Measurements from ENCODE around the gene FLOT2.
"Not testable (repeated sequence)": the region's sequence is repeated elsewhere in the genome, so short reads cannot be mapped to it uniquely, and the experiment has no call there.

The FLOT2 gene

DNA sequence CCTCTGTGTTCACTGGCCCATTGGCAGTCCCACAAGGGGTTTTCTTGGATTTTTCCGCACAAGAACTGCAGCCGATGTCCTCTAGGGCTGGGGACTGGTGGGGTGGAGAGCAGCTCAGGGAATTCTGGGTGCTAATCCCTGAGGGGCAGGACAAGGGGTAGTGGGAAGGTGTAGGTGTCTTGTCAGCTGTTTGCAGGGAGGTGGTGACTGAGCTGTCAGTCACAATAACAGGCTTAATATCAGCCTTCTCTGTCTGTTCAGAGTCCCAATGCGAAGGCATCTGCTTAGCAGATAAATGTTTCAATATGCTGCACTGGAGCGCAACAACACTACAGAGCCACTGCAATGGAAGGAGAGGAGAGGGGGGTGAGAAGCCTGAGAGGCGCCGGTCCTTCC, 15.4 kb upstream of the FLOT2 start:
- DNase-seq, result no peak

DNA sequence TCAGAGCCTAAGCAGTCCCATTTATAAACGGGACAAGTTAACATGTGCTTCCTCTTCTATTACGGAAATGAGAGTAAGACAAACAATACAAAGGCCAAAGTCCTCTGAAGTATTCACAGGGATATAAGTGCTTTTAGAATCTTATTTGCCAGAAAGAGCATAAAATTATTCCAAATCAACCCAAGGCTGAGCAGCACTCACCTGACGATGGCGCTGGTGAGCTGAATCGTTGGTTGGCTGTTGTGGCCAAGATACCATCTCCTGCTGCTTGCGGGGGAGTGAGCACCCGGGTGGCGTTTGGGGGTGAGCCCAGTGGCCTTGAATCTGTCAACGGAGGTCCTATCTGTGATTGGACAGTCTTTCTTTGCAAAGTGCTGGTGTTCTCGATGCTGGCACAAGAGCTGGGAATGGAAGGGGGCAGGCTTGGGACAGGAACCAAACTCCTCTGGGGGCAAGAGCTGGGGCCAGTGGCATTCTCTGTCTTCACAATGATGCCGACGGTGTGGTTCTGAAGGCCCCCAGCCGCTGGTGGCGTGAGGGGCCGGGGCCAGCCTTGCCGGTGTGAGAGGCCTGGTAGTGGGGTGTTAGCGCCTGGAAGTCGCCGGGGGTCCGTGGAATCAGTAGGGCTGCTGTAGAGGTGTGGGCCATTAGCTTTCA, 14.9 kb upstream of the FLOT2 start:
- DNase-seq, result no peak

DNA sequence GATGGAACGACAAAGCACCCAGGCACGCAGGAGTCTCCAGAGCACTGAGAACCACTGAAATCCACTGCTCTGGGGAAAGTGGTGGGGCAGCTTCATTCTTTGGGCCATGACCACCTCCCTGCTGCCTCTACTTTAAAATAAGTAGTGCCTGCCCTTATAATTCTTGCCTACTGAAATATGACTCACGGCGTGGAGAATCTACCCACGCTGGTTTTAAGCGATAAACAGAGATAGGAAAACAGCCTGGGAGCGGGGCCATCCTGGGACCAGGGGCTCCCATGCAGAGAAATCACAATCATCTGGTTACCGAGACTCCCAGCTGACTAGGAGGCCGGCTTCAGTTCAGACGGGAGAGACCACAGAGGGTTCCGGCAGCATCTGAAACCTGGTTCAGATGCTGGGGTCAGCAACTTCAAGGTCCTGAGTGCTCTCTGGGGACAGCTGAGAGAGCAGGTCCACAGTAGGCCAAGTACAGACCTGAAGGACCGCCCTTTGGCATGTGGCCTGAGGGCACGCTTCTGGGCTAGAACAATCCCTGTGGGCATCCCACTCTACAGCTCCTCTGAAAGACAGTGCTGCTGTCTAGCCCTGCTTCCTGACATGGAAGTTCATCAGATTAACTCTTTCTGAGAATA, 14.0 kb upstream of the FLOT2 start:
- no peak for DNase-seq

DNA sequence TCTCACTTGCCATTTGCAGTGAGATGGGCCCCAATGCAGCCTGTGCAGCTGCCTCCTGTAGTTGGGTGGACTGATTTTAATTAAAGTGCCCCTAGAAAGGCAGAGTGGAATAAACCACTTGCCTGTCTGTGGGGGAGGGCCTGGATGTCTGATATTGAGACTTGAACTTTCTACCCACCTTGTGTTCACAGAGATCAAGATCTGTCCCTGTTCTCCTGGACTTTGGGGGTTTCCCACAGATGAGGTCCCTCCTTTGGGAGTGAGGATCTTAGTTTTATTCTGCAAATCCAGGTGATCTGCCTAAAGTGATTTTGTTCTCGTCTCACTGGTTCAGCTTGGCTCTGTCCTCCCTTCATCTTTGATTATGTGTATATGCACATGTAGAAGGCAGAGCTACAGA, 13.0 kb upstream of the FLOT2 start:
- no peak for DNase-seq

DNA sequence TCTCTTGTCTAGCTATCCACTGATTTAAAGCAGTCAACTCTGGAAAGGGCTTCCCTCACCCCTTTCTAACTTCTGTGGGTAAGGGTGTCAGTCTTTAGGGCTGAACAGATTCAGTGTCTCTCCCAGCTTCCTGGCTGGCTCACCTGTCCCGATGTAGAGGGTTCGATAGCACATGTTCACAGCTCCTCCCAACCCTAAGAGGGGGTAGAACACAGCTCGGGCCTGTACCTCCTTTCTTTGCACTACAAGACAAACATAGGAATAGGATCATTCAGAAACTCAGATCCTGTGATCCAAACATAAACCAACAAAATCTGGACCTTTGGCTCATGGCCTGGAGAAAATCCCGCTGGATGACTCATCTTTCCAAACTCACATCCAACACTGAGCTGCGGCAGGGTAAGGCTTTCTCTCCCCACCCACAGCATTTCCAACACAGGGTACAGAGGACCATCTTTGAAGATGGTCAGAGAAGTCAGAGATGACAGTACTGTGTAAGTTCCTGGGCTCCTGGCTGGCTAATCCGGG, 11.2 kb upstream of the FLOT2 start:
- no peak for DNase-seq

DNA sequence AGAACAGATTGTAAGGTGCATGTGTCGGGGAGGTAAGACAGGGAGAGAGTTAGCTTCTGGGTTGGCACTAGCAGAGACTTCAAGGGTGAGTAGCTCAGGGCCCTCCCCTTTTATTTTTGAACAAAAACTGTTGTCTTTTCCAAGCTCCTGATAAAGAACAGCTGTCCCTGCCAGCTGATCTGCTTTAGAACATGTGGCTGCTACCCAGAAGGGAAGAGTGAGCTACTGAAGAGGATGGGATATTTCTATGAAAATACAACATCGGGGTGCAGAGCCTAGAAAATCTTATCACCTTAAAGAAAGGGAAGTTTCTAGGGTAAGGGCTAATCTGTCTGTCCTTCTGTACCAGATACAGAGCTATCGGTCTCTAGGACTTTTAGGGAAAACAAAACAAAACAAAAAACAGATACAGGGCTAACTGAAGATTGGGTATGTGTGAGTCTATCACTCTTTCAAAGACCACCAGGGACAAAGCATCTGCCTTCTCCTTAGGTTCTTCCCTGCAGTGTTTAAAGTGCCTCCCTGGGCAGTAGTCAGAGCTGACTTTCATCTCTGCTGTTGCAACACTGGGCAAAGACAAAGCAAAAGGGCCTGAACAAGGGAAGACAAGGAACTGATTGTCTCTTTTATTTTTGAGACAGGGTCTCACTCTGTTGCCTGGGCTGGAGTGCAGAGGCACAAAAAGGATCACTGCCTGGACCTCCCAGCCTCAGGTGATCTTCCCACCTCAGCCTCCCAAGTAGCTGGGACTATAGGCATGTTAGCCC, 10.4 kb upstream of the FLOT2 start:
- DNase-seq, result no peak

DNA sequence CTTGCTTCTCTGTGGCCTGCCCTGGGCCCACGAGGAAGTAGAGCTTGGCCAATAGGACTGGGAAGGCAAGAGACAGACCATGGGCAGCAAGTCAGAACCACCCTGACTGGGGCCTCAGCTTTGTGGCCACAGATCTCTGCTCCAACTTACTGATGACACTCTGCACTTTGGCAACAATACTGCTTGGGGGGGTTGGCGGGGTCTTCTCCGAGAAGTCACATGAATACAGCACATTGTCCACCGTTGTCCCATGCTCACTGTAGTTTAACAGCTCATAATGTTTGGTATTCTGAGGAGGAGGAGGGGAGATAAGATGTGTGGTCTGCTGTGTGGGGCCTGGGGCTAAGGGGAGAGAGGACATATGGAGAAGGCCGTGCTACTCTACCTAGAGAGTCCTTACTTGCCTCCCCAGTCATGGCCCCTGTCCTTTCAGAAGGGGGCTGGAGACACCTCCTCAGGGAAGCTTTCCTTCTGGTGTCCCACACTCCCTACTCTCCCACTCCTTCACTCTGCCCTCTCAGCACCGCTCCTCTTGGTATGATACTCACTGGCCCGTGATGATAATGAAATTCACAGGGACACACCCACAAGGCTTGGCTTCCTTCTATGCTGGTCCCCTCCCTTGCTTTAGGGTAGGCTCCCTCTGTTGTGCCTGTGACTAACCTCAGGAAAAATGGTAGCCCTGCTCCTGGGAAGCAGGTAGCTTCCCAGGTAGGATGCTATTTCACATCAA, 9.3 kb upstream of the FLOT2 start:
- DNase-seq, result no peak

DNA sequence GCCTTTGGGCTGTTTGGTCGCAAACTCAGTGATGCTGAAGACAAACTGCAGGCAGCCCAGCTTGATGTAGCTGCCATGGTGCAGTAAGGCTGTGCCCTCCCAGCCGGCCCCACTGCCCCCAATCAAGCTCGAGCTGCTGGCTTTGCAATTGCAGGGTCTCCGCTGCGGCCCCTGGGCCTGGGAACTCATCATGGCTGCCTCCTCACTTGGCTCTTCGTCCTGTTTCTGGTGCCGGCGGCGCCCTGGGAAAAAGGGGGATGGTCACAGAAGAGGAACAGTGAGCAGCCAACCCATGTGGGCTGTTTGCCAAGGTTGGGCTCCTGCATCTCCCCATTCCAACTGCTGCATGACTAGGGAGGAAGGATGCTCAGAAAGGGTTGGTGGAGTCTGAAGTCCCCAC, 8.7 kb upstream of the FLOT2 start:
- no peak for DNase-seq

DNA sequence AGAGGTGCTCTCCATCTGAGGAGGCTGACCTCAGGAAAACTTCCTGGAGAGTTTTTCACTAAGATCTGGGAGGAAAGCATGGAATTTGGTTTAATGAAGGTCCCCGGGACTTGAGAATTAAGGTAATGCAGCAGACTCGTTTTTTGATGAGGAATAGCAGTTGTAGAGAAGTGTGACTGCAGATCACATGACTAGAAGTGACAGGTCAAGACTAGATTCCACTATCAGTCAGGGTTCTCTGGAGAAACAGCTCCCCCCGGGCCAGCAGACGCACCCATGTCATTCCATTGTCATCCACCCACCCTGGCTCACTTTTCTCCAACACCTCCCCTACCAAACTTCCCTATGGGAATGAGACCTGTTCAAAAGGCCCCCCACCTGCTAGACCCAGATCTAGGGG, 7.3 kb upstream of the FLOT2 start:
- no peak for DNase-seq

DNA sequence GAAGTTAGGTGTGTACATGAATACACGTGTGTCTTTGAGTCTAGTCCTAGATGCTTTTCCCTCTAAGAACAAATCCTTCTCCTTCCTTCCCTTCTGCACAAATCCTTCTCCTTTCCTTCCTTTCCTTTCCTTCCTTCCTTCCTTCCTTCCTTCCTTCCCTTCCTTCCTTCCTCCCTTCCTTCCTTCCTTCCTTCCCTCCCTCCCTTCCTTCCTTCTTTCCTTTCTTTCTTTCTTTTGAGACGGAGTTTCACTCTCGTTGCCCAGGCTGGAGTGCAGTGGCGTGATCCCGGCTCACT, 6.0 kb upstream of the FLOT2 start:
- not testable (repeated sequence) for DNase-seq

DNA sequence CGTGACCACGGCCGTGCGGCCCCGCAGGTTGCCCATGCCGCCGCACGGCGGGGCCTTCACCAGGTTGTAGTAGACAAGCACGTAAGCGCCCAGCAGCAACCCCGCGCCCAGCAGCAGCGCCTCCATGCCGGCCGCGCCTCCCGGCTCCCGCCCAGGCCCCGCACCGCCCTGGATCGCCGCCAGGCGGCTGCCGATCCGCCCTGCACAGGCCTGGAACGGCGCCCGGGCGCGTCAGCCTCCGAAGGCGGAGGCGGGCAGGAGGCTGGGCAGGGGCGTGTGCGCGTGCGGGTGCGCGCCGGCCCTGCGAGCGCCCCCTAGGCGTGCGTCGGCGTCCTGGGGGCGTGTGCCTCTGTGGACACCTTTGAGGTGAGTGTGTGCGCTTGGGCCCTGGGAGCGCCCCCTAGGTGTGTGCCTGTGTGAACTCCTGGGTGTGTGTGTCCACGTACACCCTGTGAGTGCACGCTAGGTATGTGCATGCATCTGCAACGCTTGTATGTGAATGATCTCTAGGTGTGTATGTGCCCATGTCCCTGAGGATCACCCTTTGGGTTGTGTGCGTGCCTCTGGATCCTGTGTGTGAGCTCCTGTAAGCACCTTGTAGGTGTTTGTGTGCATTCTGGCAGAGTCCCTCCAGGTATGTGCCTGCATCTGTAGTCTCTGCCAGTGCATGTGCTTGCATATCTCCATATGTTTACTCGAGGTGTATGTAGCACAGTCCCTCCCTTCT, 5.4 kb upstream of the FLOT2 start, which contains the start of gene DHRS13:
TSS of gene DHRS13 (minus strand) at position 261 of the 727 bp plus-strand sequence. CDS start at position 126, 135 bp downstream.
- DNase-seq, result peak; percentile 80

DNA sequence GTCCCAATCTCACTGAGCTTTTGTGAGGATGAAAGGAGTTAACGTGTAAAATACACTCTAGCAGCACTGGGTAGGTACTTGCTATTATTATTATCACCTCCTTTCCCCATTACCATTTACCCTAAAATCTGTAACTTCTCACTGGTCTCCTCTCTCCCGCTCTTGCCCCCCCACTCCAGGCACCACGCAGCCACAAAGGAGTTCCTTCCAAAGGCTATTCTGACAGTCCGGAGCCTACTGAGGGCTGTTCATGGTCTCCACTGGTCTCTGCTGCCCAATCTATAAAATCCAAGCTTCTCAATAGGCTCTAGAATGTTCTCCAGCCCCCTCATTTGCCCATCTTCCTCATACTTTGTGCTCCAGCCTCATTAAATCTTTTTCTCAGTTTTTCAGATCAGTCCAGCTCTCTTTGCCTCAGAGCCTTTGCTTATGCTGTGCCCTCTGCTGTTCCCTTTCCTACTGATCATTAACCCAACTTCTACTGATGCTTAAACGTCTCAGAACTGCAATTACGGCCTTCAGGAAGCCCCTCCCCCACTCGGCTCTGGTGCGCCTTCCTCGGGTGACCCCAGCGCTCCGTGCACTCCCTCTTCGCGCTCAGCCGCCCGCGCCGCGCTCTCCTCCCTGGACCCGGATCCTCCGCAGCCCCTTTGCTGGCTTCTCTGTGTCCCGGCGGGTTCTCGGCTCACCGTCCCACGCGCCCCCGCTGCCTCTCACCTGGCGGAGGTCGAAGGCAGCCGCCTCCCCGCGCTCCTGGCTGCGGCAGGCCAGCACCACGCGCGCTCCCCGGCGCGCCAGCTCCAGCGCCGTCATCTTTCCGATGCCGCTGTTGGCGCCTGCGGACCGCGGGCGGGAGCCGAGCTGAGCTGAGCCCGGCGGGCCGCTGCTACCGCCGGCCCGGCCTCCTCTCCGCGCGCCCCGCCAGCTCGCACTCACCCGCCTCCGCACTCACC, 4.6 kb upstream of the FLOT2 start:
- DNase-seq, result peak; percentile 32

DNA sequence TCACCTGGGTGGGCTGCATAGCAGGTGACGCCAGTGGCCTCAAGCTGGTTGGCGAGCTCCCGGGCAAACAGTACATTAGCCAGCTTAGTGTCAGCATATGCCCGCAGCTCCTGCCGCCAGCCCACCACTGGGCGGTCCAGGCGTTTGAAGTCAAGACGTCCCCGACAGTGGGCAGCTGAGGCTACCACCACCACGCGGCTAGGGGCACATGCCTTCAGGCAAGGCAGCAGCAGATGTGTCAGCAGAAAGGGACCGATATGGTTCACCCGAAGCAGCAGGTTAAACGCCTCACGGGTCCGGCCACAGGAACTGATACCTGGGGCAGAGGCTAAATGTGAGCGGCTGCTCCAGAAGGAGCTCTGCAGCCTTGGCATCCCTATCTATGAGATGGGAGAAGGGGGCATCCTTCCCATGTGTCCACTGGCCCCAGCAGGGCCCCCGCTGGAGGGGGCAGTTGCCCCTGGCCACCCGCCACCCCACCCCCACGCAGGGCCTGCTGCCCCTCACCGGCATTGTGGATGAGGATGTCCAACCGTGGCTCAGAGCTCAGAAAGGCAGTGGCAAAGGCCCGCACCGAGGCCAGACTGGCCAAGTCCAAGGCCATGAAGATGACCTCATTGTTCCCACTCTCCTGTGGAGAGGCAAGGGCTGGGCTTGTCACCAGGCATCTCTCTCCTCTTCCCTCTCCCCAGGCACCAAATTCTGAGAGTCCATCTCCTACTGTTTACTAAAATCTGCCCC, 3.6 kb upstream of the FLOT2 start:
- no peak for DNase-seq

DNA sequence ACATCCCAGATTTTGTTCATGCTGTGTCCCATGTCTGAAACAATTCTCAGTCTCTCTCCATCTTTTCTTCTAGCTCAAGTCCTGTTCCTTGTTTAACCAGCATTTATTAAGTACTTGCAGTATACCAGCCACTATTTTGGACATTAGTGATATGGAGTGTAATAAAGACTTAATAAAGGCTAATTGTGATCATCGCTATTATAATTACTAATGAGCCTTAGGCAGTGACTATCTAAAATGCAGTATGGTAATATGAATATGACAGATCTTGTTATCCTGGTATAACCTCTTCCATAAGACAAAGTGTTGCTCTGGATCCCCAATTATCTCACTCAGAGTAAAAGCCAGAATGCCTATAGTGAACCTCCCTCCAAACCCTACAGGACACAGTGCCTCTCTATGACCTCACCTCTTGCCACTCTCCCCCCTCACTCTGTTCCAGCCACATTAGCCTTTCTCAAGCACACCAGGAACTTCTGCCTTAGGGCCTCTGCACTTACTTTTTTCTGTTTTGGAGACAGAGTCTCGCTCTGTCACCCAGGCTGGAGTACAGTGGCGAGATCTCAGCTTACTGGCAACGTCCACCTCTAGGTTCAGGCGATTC, 1.8 kb upstream of the FLOT2 start:
- DNase-seq, result no peak

DNA sequence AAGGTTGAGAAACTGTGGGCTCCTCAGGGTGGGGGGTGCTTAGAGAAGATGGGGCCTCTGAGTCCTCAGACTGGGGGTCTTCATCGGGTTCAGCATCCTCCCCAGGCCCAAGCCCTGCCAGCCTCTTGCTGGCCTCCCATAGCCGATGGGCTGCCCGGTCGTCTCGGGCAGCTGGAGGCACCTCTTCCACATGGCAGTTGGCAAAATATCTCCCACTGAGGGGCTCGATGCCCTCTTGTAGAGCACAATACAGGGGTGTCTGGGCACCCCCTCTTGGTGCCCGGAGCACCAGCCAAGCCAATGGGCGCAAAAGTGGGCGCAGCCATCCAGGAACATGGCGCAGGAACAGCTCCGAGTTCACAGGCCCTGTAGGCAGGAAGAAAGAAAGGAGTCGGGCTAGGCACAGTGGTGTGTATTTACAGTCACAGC, 1.0 kb upstream of the FLOT2 start:
- DNase-seq, result no peak

DNA sequence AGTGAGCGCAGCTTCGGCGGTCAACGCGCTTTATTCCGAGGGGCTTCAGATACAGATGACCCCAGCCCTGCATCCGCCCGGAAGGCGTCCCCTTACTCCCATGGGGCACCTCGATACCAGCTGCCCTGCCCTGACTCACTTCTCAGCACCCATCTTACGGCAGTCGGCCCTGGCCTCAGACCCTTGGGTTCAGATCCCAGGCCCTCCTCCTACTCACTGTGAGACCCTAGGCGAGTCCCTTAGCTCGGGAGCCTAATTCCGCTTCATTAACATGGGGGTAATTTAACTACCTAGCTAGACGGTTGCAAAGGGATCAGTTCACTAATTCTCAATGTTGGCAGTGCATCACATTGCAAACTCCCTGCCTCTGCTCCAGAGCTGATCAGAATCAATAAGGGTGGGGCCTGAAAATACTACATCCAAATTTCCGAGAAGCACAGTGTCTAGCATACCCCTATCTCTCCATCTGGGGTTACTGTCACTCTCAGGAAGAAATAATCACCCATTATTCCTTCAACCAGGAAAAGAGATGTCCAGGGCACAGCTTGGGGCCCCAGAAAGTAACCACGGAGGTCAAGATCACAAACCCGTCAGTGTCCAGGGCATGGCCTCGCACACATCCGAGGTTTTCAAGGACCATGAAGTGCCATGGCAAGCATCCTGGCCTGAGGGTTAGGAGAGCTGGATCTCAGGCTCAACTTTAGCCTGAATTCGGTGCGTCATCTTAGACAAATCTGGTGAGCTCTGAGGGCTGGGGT, 415 bp upstream of the FLOT2 start:
- DNase-seq, result no peak

DNA sequence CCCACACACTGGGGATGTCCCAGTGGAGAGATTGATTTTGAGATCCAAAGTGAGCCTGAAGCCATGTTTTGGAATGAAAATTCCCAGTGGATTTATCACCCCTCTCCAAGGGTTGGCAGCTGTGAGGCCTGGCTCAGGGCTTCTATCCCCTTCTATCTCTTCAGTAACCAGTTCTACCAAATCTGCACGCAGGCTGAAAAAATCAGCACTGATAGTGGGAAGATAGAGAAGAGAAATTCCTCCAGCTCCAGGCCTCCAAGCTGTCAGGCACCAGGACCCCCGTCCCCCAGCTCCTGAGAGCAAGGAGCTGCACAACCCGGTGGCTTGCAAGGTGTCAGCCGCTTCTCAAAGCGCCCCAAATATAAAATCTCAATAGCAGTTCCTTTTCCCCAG, 1.0 kb downstream of the FLOT2 start:
- DNase-seq, result no peak

DNA sequence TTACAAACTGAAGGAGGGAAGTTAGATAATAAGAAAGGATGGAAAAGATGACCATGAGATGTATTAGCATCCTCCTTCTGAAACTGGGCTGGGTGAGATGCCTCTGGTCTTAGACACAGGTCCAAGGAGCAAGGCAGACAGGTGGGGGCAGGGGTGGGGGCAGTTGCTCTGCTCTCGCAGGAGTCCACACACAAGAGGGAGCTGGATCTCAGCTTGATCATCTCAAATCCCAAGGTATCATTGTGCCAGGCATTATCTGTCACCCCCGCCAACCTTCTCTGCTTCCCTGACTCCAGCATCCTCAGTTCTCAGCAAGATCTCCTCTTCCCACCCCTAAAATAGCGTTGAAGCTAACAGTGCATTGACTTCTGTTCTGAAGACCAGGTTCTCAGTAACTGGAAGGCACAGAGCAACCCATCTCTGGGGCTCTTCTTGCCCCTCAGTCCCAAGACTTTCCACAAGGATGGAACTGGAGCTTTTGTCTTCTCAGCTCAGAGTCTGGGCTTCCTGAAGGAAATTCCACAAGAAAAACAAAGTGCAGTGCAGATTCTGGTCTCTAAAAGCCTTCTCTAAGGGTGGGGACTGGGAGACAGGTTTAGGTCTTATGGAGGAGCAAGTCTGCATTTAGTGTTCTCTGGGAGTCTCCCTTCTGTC, 1.6 kb downstream of the FLOT2 start:
- DNase-seq, result no peak
